NCI-H2081 treated with DMSO at 0.1 percent for 48 hours (cell line): Measurements from ENCODE around the gene CNGA4.
"Not testable (repeated sequence)": the region's sequence is repeated elsewhere in the genome, so short reads cannot be mapped to it uniquely, and the experiment has no call there.

Source experiments
- DNase-seq: peaks from one replicate; lab custom pipeline; 2025; lab: John Stamatoyannopoulos, UW

The CNGA4 gene

DNA sequence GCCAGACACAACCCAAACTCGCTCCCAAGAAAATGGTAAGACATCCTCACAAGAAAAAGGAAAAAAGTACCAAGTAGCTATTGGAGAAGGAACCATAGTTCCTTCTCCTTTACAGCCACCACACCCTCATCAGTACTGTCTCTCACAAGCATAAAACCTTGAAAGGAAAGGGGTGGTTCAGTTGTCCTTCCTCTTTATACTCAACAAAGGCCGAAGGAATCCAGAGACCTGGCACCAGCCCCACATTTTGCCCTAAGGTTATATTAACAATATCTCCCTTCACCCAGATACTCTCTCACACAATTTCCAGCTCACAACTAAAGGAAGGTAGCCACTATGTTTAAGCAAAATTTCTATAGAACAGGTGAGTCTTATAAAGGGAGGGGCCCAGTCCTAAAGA, 13.0 kb upstream of the CNGA4 start:
- no peak for DNase-seq

GRCh38 chr11:6228520-6228919, 10.4 kb upstream of the CNGA4 start:
- DNase-seq = no peak

DNA sequence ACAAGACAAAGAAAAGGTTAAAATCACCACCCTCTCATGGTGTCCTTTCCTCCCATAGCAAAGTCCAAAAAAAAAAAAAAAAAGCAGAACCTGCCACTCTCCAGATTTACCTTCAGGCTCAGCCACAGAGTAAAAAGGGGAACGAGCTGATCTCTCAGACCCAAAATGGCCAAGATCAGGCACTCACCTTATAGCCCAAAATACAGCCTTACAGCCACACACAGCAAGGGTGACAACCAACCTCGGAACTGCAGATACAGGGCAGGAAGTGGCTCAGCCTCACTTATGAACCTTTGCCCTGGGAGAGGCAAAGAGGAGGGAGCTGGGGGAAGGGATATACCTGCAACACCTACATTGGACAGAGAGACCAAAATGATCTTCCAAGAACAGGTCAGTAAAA, 9.0 kb upstream of the CNGA4 start:
- DNase-seq = no peak

- no peak for DNase-seq
Observed at GRCh38 chr11:6232899-6233298, 6.0 kb upstream of the CNGA4 start.

DNA sequence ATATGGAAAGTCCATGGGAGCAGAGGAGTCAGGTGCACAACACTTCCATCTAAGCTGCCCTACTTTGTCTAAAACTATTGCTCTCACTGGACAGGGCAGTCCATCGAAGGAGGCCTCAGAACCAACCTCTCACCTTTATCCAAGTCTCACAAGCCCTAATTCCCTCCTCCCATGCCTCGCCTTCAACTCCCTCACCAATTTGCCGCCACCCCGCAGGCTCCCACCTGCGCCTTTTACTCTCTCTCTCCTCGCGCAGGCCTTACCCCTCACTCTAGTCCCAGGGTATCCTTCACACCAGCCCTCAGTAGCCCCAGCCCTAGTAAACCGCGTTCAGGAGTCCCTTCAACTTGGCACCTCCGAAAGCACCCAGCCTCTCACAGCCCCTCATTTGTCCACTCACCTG, 4.9 kb upstream of the CNGA4 start:
- DNase-seq = no peak

GRCh38 chr11:6234387-6235107, 4.3 kb upstream of the CNGA4 start, which contains the start of gene FHIP1B:
Gene FHIP1B (minus strand): TSS chr11:6234636. CDS start chr11:6224516, 10,120 bp downstream.
- peak; percentile 97 for DNase-seq

DNA sequence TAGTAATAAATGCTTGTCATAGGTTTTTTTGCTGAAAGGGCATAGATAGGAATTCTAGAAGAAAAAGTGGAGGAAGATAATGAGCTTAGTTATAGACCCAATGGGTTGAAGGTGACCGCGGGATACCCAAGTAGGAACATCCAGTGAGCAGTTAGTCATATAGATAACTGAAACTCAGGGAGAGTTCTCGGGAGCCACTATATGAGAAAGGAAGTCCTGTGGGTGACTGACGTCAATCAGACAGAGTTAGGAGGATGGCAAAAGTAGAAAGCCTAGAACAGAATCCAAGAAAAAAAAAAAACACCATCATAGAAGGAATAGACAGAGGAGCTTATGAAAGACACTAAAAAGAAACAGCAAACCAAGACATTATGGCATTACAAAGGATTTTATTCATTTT, 1.6 kb upstream of the CNGA4 start:
- DNase-seq = no peak

GRCh38 chr11:6237761-6238302, 1.1 kb upstream of the CNGA4 start:
- DNase-seq = peak; percentile 60

- DNase-seq = no peak
Observed at GRCh38 chr11:6240139-6240538, 1.2 kb downstream of the CNGA4 start.

DNA sequence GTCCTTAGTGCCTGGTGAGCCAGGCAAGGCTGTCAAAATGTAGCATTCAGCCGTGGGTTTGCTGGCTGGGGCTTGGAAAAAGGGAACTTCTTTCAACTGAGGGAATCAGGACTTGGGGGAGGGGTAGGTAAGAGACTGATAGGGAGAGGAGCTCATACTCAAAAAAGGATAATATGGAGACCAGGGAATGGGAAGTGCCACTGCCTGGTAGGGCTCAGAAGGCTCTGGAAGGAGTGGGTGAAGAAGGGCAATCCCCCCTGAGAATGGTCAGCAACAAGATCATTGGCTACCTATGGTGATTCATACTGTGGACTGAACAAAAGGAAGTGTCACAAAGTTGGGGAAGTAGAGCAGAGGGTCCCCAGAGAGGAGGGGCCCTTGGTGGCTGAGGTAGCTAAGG, 1.9 kb downstream of the CNGA4 start:
- DNase-seq = no peak

- DNase-seq = no peak
Observed at GRCh38 chr11:6241316-6241715, 2.4 kb downstream of the CNGA4 start.

- DNase-seq = no peak
Observed at GRCh38 chr11:6245536-6245935, 6.6 kb downstream of the CNGA4 start.

DNA sequence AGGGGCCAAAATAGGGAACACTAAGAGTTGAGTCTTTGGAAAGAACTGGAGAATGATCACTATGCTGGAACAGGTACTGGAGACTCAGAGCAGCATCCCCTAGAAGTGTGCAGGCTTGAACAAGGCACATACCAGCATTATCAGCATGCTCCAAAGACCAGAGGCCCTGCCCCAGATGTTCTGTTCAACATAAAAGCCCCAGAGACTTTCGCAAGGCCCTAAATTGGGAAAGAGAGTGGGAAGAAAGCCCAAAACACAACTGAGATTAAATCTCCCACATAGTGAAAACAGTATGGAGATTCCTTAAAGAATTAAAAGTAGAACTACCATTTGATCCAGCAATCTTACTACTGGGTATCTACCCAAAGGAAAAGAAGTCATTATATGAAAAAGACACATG, 9.4 kb downstream of the CNGA4 start:
- no peak for DNase-seq

DNA sequence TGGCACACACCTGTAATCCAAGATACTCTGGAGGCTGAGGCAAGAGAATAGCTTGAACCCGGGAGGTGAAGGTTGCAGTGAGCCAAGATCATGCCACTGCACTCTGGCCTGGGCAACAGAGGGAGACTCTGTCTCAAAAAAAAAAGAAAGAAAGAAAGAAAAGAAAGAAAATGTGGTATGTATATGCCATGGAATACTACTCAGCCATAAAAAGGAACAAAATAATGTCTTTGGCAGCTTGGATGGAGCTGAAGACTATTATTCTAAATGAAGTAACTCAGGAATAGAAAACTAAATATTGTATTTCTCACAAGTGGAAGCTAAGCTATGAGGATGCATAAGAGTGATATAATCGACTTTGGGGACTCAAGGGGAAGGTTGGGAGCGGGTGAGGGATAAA, 10.0 kb downstream of the CNGA4 start:
- DNase-seq = not testable (repeated sequence)

DNA sequence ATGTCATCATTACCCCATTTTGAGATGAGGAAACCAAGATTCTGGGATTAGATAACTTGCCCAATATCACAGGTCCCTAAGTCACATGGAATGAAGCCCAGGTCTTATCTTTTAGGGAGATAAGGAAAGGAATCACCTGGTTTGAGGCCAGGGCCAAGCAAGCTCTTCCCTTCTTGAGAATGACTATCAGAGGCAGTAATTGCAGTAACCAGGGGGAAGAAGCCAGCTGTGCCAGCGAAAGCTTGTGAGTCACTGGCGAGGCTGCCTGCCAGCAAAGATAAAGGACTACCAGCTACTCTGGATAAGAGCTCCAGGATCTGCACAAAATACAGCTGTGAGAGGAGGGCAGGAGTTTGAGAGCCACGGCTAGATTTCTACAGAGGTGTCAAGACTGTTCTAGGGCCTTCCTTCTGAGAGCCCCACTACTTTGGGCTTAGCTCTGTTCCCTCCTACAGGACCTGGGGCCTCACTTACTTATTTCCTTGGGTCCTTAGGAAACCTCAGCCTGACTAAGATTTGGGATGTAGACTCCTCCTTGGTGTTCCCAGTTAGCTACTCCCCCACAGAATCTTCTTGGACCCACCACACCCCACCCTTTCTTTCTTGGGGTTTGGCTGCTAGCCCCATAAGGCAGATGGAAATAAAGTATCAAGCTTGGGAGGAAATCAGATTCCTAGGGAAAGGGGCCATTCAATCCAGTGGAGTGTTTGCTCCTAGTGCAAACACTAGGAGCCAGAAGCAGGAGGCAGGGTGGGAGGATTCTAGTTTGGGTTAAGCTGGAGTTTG, 11.1 kb downstream of the CNGA4 start:
- DNase-seq = no peak

DNA sequence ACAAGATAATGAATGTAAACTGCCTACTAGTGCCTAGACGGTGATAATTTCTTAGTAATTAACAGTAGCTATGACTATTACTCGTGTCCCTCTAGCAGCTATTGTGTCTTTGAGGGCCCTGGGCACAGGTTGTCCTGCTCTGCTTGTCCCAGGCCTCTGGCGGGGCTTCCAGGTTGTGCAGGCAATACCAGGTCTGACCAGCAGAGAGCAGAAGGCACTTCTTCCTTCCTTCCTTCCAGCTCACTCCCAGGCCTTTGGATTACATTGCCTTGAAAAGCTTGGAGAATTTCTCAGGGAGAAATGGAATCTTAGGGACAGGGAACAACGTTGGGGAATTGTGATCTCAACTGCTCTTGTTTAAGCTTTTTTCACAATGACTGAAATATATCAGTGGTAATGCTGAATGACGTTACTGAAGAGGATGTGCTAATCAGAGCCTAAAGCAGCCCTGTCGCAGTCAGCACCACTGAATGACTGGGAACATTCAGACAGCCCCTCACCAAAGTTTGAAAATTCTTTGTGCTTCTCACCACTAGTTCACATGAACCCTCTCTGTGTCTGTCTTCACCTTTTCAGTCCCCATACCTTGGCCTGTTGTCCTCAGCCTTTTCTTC, 12.3 kb downstream of the CNGA4 start:
- no peak for DNase-seq

- DNase-seq = no peak
Observed at GRCh38 chr11:6251990-6252473, 13.1 kb downstream of the CNGA4 start.

- no peak for DNase-seq
Observed at GRCh38 chr11:6253197-6253596, 14.3 kb downstream of the CNGA4 start.

- no peak for DNase-seq
Observed at GRCh38 chr11:6258141-6258540, 19.3 kb downstream of the CNGA4 start.

GRCh38 chr11:6258571-6259081, 19.7 kb downstream of the CNGA4 start:
- DNase-seq = no peak

DNA sequence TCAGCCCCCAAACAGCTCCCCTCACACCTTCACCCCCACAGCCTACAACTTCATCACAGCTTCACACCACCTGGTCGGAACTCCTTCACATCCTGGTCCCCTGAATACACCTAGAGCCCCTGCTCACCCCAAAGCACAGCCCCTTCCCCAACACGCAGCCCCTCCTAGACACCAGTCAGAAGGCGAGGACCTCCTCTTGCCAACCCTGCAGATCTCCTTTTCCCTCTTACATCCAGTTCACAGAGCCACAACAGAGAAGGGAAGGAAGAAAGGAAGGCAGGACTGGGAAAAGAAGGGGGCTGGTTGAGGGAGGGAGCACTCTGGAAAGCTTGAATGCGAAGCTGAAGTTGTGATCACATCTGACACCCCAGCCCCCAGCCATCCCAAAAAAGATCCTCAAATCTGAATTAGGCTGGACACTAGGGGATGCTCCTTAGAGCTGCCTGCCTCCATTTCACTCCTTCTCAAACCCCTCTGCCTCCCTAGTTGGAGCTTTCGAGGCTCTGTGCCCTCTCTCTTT, 21.4 kb downstream of the CNGA4 start:
- no peak for DNase-seq

DNA sequence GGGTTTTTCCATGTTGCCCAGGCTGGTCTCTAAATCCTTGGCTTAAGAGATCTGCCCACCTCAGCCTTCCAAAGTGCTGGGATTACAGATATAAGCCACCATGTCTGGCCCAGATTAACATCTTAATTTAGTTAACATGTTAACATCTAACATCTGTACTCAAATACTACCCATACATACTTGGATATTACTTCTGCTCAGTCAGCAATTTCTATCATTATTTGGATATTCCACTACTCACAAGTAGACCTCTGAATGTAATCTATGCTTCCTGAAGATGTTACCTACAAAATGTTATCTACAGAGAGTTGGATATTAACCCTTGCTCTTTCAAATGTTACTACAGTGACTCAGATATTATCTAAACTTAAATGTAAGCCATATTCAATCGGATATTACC, 24.8 kb downstream of the CNGA4 start:
- DNase-seq = no peak
